Neural cell (in vitro differentiated cells): ENCODE data around the gene DISP3. TPM values are rescaled to one million over a fixed set of nuclear protein-coding genes. Genes with fewer than 3 reads are reported as not detected.

Experiments used
- H2AFZ ChIP-seq: fragments of 200-600, 300-800 bp; sonication (generic), shearing (Covaris generic); 2 replicates; pipeline ENCODE4 v1.6.0; 2014; ENCODE audit warnings: low read depth, mild to moderate bottlenecking, antibody characterized with exemption, low read length, moderate library complexity
- H3F3A ChIP-seq: fragments of 200-600 bp; shearing (Covaris generic); 2 replicates; pipeline ENCODE4 v1.6.1; 2016; ENCODE audit warnings: mild to moderate bottlenecking, moderate library complexity, mixed read lengths, antibody characterized with exemption, low read length; ENCODE audit not compliant: insufficient read depth, poor library complexity, severe bottlenecking
- H3K27ac ChIP-seq: fragments of 200-600, 300-800 bp; sonication (generic), shearing (Covaris generic); 2 replicates; pipeline ENCODE4 v1.5.1; 2014; ENCODE audit warnings: mild to moderate bottlenecking, low read length, moderate library complexity
- H3K27me3 ChIP-seq: fragments of 300-800, 200-600 bp; sonication (generic), shearing (Covaris generic); 2 replicates; pipeline ENCODE4 v1.6.0; 2014; ENCODE audit warnings: mild to moderate bottlenecking, low read depth, low read length, moderate library complexity; ENCODE audit not compliant: insufficient read depth
- H3K36me3 ChIP-seq: fragments of 300-800, 200-600 bp; sonication (generic), shearing (Covaris generic); 2 replicates; pipeline ENCODE4 v1.5.1; 2014; ENCODE audit warnings: mild to moderate bottlenecking, antibody characterized with exemption, low read length, moderate library complexity; ENCODE audit not compliant: insufficient read depth
- H3K4me2 ChIP-seq: fragments of 300-800, 200-600 bp; sonication (generic), shearing (Covaris generic); 2 replicates; pipeline ENCODE4 v1.6.0; 2014; ENCODE audit warnings: mild to moderate bottlenecking, low read length
- H3K4me3 ChIP-seq: fragments of 300-800, 200-600 bp; sonication (generic), shearing (Covaris generic); 2 replicates; pipeline ENCODE4 v1.5.1; 2014; ENCODE audit warnings: mild to moderate bottlenecking, low read length, moderate library complexity
- H3K79me2 ChIP-seq: fragments of 200-600 bp; shearing (Covaris generic); replicated peaks from 2 replicates; pipeline ENCODE4 v1.6.0; 2014; ENCODE audit warnings: mild to moderate bottlenecking, low read length, moderate library complexity; ENCODE audit not compliant: insufficient read depth
- H3K9ac ChIP-seq: fragments of 300-800, 200-600 bp; sonication (generic), shearing (Covaris generic); 2 replicates; pipeline ENCODE4 v1.6.1; 2016; ENCODE audit warnings: mild to moderate bottlenecking, low read length, mixed read lengths
- H3K9me2 ChIP-seq: fragments of 200-600 bp; shearing (Covaris generic); 2 replicates; pipeline ENCODE4 v1.6.1; 2016; ENCODE audit warnings: mild to moderate bottlenecking, low read length, mixed read lengths; ENCODE audit not compliant: insufficient read depth
- H3K9me3 ChIP-seq: fragments of 200-600, 300-800 bp; sonication (generic), shearing (Covaris generic); 2 replicates; pipeline ENCODE4 v1.6.1; 2016; ENCODE audit warnings: mild to moderate bottlenecking, mixed run types, low read length, moderate library complexity, mixed read lengths
- H4K20me1 ChIP-seq: fragments of 200-600 bp; shearing (Covaris generic); 2 replicates; pipeline ENCODE4 v1.6.1; 2016; ENCODE audit warnings: mild to moderate bottlenecking, mixed run types; ENCODE audit not compliant: insufficient read depth
- CTCF ChIP-seq: fragments of 450-650 bp; IDR thresholded peaks from 2 replicates; pipeline ENCODE4 v1.5.1; 2014; ENCODE audit warnings: antibody characterized with exemption, mild to moderate bottlenecking, moderate library complexity; ENCODE audit not compliant: poor library complexity, severe bottlenecking
- EP300 ChIP-seq: fragments of 450-650 bp; conservative IDR thresholded peaks from 2 replicates; pipeline ENCODE4 v1.6.1; 2014; ENCODE audit warnings: antibody characterized with exemption, mild to moderate bottlenecking, moderate library complexity; ENCODE audit not compliant: poor library complexity, severe bottlenecking
- EZH2 ChIP-seq: fragments of 200-600, 300-800 bp; shearing (Covaris generic), sonication (generic); IDR thresholded peaks from 2 replicates; pipeline ENCODE4 v1.6.1; 2014; ENCODE audit warnings: antibody characterized with exemption, low read length, borderline replicate concordance, mild to moderate bottlenecking; ENCODE audit not compliant: insufficient read depth, poor library complexity, severe bottlenecking
- MXI1 ChIP-seq: fragments of 450-650 bp; conservative IDR thresholded peaks from 2 replicates; pipeline ENCODE4 v1.6.1; 2014; ENCODE audit warnings: antibody characterized with exemption, mild to moderate bottlenecking; ENCODE audit not compliant: poor library complexity, severe bottlenecking
- POLR2AphosphoS5 ChIP-seq: IDR thresholded peaks from 2 replicates; pipeline ENCODE4 v1.6.1; 2012
- RAD21 ChIP-seq: fragments of 450-650 bp; conservative IDR thresholded peaks from 2 replicates; pipeline ENCODE4 v1.6.1; 2014; ENCODE audit warnings: antibody characterized with exemption, mild to moderate bottlenecking, moderate library complexity
- REST ChIP-seq: IDR thresholded peaks from 2 replicates; pipeline ENCODE4 v1.6.1; 2012; ENCODE audit warnings: borderline replicate concordance
- SMC3 ChIP-seq: fragments of 450-650 bp; conservative IDR thresholded peaks from 2 replicates; pipeline ENCODE4 v1.6.1; 2014; ENCODE audit warnings: antibody characterized with exemption, mild to moderate bottlenecking, moderate library complexity; ENCODE audit not compliant: poor library complexity
- TAF1 ChIP-seq: IDR thresholded peaks from 2 replicates; pipeline ENCODE4 v1.6.1; 2012; ENCODE audit warnings: low read depth
- polyA plus RNA-seq: library from polyadenylated mRNA; depleted of rRNA; stranded (reverse); fragments of >200 nt; gene quantifications from 2 replicates; pipeline ENCODE4 v1.2.3, GENCODE V29; 2014

Gene DISP3
- polyA plus RNA-seq, 1 donor from 2014 or later, result 14.9 TPM

GRCh38 chr1:11455967-11456570, 22.9 kb upstream of the DISP3 start:
- Histone ChIP-seq H4K20me1 (no peaks in the 10 kb centered on the region), H3K36me3 (no peaks in the 10 kb centered on the region), H3K4me2 (no peak overlapping the region), H3K9me2 (no peaks in the 10 kb centered on the region), H3K9ac (no peak overlapping the region), H3F3A (no peaks in the 10 kb centered on the region), H2AFZ (no peak overlapping the region), H3K27ac (no peak overlapping the region), H3K4me3 (no peak overlapping the region), H3K9me3 (no peaks in the 10 kb centered on the region), H3K27me3 (no peaks in the 10 kb centered on the region), H3K79me2 (no peaks in the 10 kb centered on the region)
- TF ChIP-seq EZH2 (no peak), EP300 (no peak), REST (no peak), RAD21 (no peak), SMC3 (no peak)

- no peak overlapping the region for H3K27ac ChIP-seq
- H3K27me3 ChIP-seq, result no peaks in the 10 kb centered on the region
- no peak overlapping the region for H3K4me3 ChIP-seq
- H3K9me3 ChIP-seq, result no peaks in the 10 kb centered on the region
- no peak overlapping the region for H2AFZ ChIP-seq
- no peaks in the 10 kb centered on the region for H3K79me2 ChIP-seq
- no peaks in the 10 kb centered on the region for H4K20me1 ChIP-seq
- no peak overlapping the region for H3K9ac ChIP-seq
- H3K4me2 ChIP-seq, result no peak overlapping the region
- TF ChIP-seq MXI1 (no peak), CTCF (no peak), POLR2AphosphoS5 (no peak), REST (no peak), SMC3 (no peak), EZH2 (no peak), TAF1 (no peak), RAD21 (no peak), EP300 (no peak)
- H3K9me2 ChIP-seq, result no peaks in the 10 kb centered on the region
- no peaks in the 10 kb centered on the region for H3K36me3 ChIP-seq
- H3F3A ChIP-seq, result no peaks in the 10 kb centered on the region
Measured at GRCh38 chr1:11456965-11457364, 22.0 kb upstream of the DISP3 start.
